GM18502 (cell line): Measurements from ENCODE around the gene LCN1.

Experiments
- ATAC-seq: cut with Tn5 transposase; IDR thresholded peaks from one replicate; pipeline ENCODE4 v1.9.1; 2021; ENCODE audit warnings: mild to moderate bottlenecking; ENCODE audit not compliant: unreplicated experiment, poor library complexity

LCN1 gene

DNA sequence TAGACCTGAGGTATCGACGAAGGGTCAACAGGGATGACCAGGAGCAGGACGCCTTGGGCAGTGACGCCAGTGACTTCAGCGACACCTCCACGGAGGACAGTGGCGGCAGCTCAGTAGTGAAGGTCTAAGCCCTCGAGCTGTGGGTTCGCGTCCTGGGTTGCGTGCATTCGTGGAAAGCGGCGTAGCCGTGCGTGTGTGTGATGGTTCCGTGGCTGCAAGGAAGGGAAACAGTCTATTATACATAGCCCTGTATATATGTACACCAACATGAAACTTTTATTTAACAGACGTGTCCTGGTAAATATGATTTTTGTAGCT is 33.3 kb upstream of the LCN1 start:
- ATAC-seq, result no peak

DNA sequence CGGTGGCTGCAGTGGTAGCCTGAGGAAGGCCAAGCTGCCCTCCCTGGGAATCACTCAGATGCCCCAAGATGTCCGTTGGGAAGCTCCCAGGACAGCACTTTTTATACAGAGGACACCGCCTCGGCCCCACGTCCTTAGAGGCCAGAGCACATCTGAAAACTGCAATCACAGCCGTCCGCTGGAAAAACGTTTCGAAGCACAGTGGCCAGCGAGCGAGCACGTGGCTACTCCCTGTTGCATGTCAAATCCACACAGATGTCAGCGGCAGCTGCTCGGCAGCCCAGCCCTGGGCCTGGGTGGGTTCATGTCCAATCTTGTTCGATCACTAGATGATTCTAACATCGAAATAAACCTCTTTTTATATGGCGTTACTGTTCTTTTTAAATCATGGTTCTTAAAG is 32.7 kb upstream of the LCN1 start:
- ATAC-seq, result no peak

- ATAC-seq, result no peak
Observed at GRCh38 chr9:135489188-135489906, 31.9 kb upstream of the LCN1 start.

DNA sequence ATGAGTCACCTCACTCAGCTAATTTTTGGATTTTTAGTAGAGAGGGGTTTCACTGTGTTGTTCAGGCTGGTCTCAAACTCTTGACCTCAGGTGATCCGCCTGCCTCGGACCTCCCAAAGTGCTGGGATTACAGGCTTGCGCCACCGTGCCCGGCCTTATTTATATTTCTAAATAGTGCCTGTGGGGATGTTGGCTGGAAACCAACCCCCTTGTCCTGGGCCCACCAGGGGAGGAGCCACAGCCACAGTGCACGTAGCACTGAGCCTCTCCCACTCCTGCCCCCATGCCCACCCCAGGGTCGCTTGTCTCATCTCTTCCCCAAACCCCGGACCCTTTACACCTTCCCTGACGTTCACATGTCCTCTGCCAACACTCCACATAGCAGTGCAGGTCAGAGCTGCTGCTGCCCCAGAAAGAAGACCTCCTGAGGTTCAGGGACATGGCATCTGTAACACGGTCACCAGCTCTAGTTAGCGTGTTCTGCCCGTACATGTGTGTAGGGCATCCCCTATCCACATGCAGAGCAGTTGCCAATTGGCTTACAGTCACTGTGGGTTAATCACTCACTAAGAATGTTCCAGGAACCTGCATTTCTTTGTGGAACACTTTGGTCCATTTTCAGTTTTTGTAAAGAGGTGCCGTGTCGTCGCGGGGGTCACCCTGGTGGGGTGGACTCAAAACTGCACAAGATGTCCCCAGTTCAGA is 30.9 kb upstream of the LCN1 start:
- no peak for ATAC-seq

DNA sequence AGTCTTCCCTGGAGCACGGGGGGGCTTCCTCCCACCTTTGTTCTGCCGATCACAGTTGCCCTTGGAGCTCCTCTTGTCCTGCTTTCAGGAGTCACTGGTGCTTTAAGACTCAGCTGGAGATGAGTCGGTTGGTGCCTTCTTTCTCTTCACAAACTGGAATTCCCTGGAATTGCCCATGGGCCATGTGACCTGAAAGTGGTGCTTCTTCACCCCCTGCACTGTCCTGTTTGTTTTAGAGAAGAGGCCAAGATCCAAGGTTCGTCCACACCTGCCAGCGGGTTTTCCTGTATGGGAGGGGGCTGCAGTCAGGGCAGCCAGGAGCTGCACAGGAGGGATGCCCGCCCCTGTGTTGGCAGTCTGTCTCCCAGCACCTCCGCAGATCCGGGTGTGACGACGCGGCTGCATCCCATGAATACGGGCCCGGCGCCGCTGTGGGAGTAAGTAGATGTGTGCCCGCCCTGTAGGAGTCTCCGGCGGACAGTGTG is 30.2 kb upstream of the LCN1 start:
- no peak for ATAC-seq

DNA sequence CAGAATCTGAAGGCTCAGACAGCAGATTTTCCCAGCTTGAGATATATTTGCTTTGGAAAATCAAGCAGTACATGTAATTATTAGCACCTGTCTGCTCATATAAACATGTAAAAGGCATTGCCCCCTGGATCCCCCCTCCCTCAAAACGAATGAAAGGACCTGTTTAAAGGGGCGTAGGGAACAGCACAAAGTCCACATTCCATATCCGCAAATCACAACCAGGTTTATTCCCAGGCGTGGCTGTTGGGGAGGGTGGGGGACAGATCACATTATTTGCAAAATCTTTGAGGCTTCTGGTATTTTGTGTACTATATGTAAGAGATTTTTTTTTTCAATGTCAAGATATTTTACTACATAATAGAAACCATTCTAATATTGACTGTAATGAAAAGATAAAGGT is 29.5 kb upstream of the LCN1 start:
- ATAC-seq, result no peak

GRCh38 chr9:135492886-135493669 is 28.2 kb upstream of the LCN1 start:
- no peak for ATAC-seq

GRCh38 chr9:135494791-135495559 is 26.3 kb upstream of the LCN1 start:
- no peak for ATAC-seq

- ATAC-seq, result no peak
Observed at GRCh38 chr9:135498381-135499126, 22.7 kb upstream of the LCN1 start.

DNA sequence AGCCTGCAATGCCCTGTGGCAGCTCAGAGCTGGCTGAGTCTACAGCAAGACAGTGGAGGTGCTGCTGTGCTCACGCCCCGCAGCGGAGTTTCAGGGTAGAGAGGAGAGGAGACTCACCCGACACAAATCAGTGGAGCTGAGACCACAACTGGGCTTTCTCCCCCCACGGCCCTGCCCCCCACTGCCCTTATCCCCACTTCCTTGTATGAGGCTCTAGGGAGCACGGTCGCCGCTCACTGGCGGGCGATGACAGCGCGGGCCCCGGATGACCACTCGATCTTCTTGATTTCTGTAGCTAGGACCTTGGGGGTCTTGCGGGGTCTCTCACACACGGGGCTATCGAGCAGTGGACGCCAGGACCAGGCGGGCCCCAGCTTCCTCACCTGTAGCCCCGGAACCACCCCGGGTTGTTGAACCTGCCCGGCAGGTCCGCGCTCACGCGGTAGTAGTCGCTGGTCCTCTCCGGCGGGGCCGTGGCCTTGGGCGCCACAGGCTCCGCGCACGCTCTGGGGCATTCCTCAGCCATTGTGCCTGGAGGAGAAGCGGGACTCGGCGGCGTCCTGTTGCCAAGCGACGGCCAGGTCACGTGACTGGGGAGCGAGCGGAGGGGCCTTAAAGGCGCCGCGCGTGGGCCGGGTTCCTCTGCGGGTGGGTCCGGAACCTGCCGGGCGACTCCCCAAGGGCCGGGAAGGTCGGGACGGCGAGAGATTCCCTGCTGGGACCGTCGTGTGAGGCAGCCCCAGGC is 21.7 kb upstream of the LCN1 start:
- ATAC-seq, result peak; percentile 54

- ATAC-seq, result peak; percentile 9
Observed at GRCh38 chr9:135500071-135500524, 21.1 kb upstream of the LCN1 start.

GRCh38 chr9:135500525-135501260 is 20.5 kb upstream of the LCN1 start, which contains the start of gene MRPS2:
Gene MRPS2, plus strand, starts transcription at chr9:135500682. Its CDS starts 29 bp downstream, at chr9:135500711.
- ATAC-seq, result peak; percentile 87

DNA sequence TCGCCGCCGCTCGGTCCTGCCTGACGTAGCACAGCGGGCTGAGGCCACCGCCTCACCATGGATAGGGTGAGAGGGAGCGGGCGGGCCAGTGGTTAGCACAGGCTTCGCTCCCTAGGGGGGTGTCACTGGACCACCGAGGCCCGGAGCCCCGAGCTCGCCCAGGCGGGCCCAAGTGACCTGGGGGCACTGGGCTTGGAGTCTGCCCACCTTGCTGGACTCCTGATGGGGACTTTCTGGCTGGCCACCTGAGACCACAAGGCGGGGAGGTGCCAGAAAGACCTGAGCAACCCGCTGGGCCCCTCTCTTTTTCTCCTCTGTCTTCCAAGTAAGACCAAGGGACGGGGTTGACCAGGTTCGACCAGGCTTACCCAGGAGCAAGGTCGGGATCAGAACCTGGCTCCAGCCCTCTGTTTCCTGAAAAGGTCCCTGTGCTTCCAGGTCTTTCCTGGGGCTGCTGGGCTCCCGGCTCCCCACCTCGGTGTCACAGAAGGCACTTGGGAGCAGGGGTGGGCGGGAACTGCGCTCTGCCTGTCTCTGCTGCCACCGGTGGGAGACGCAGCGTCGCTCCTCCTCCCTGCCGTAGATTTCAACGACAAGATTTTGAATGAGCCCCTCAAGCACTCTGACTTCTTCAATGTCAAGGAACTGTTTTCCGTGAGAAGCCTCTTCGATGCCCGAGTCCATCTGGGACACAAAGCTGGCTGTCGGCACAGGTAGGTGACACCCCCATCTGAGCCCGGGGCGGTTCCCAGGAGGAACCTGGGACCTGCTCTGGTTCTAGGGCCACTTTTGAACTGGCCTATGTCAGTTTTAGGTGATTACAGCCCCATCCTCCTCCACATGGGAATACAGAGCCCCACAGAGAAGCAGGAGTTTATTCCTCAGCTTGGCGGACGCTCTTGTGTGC is 19.7 kb upstream of the LCN1 start:
- ATAC-seq, result no peak

DNA sequence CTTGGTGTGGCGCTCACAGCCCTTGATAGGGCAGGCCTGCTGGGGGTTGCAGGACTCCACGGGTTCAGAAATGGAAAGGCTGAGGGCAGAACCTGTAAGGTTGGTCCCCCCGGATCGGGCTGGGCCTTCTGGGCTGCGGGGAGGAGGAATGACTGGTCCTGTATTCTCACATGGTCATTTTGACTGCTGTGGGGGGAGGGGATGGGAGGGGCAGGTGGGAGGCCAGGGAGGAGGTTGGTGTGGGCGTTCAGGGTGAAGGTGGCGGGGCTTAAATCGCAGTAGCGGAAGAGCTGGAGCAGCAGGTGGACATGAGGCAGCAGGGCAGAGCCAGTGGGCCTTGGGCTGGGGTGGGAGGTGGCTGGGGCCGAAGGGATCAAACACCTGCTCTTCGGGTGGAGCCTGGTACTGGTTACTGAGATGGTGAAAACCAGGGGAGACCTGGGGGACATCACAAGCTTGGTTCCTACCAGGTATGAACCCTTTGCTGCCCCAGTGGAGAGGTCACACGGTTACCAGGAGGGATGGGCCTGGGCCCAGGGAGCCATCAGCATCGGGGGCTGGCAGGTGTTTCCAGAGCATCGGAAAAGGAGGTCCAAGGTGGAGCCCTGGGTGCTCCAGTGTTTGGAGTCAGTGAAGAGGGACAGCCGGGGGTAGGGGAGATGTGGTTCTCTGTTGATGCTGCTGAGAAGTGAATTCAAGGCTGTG is 18.9 kb upstream of the LCN1 start:
- no peak for ATAC-seq

GRCh38 chr9:135502873-135503321 is 18.3 kb upstream of the LCN1 start:
- ATAC-seq, result no peak

DNA sequence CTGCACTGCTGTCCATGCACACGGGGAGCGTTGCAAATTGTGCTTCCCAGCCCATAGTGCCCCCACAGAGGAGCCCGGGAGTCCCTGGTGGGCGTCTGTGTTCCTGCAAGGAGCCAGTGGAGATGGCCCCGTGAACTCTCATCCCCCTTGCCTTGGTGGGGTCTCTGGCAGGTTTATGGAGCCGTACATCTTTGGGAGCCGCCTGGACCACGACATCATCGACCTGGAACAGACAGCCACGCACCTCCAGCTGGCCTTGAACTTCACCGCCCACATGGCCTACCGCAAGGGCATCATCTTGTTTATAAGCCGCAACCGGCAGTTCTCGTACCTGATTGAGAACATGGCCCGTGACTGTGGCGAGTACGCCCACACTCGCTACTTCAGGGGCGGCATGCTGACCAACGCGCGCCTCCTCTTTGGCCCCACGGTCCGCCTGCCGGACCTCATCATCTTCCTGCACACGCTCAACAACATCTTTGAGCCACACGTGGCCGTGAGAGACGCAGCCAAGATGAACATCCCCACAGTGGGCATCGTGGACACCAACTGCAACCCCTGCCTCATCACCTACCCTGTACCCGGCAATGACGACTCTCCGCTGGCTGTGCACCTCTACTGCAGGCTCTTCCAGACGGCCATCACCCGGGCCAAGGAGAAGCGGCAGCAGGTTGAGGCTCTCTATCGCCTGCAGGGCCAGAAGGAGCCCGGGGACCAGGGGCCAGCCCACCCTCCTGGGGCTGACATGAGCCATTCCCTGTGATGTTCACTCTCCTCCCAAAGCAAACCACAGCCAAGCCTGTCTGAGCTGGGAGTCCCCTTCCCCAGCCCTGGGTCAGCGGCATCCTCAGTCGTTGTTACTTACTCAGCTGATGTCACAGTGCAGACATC is 17.6 kb upstream of the LCN1 start:
- no peak for ATAC-seq
